Transverse colon (tissue), 4 donors: ENCODE results near the gene SART3. TPM values are rescaled to one million over a fixed set of nuclear protein-coding genes. Genes with fewer than 3 reads are reported as not detected.

Source experiments
- DNase-seq: peaks from one replicate; pipeline ENCODE4 v3.0.0-alpha.2; 2019
- H3K27ac ChIP-seq, 4 donors: fragments of 200-600 bp; sonication (generic); 2 replicates each; pipeline ENCODE4 v1.5.1; 2016 to 2018; ENCODE audit warnings: inconsistent platforms in 4 of 4
- H3K27me3 ChIP-seq: fragments of 200-600 bp; sonication (generic); 2 replicates; pipeline ENCODE4 v1.5.1; 2017; ENCODE audit warnings: inconsistent platforms
- H3K36me3 ChIP-seq, 4 donors: fragments of 200-600 bp; sonication (generic); 2 replicates each; pipeline ENCODE4 v1.5.1; 2017 to 2019; ENCODE audit warnings: inconsistent platforms in 4 of 4
- H3K4me1 ChIP-seq, 4 donors: fragments of 200-600 bp; sonication (generic); 2 replicates each; pipeline ENCODE4 v1.5.1; 2017 to 2020; ENCODE audit warnings: inconsistent platforms in 4 of 4
- H3K4me3 ChIP-seq, 4 donors: fragments of 200-600 bp; sonication (generic); 1 replicate in 1 of 4; 2 replicates in 3 of 4; pipeline versions ENCODE4 v1.5.1 to v1.6.1; 2017 to 2019; ENCODE audit warnings: inconsistent platforms in 4 of 4
- H3K9me3 ChIP-seq, 2 donors: fragments of 200-600 bp; sonication (generic); 2 replicates each; pipeline ENCODE4 v1.5.1; 2017 to 2019; ENCODE audit warnings: inconsistent platforms in 2 of 2
- CTCF ChIP-seq, 5 experiments: fragments of 200-600 bp in 3 of 5; fragments of 450-650 bp in 2 of 5; sonication (generic) in 3 of 5; IDR thresholded peaks; 1 replicate in 2 of 5; 2 replicates in 3 of 5; pipeline ENCODE4 v1.5.1; 2016 to 2017; ENCODE audit warnings: antibody characterized with exemption in 5 of 5, inconsistent platforms in 3 of 5, mild to moderate bottlenecking in 2 of 5, moderate library complexity in 1 of 5
- EP300 ChIP-seq: sonication (generic); formaldehyde crosslinking; IDR thresholded peaks from one replicate; pipeline ENCODE4 v1.6.1; 2017; ENCODE audit warnings: antibody characterized with exemption, low read depth
- POLR2A ChIP-seq: fragments of 450-650 bp; IDR thresholded peaks from one replicate; pipeline ENCODE4 v1.6.1; 2016; ENCODE audit warnings: antibody characterized with exemption, mild to moderate bottlenecking, moderate library complexity
- POLR2AphosphoS5 ChIP-seq, 3 donors: sonication (generic); formaldehyde crosslinking; IDR thresholded peaks; one replicate each; pipeline ENCODE4 v1.6.1; 2016; ENCODE audit warnings: antibody characterized with exemption in 3 of 3
- WGBS, 2 donors: methylation state at CpG; one replicate each; pipeline ENCODE4 v1.1.5; 2018; ENCODE audit warnings: low coverage in 1 of 2; 5-methylcytosine and 5-hydroxymethylcytosine counted together
- in situ Hi-C, 4 donors: fragments of 200-750 bp; cut with MboI; loops; one replicate each; pipeline versions ENCODE4 v1.15.0 to v1.15.1; 2017; ENCODE audit warnings: low sequenced_read_pairs in 3 of 4, low pct_ligation_motif_present in 1 of 4, low pct_unique_long_range_greater_than_20kb in 1 of 4
- intact Hi-C: fragments of 100-400 bp; cut with DNase I; formaldehyde crosslinking; loops from one replicate; pipeline ENCODE4 v1.15.1; 2023; ENCODE audit warnings: low total_unique reads
- total RNA-seq, 4 donors: library from RNA; depleted of rRNA; stranded (reverse); fragments of >200 nt; gene quantifications; one replicate each; pipeline ENCODE4 v1.1.0, GENCODE V29; 2016

The SART3 gene
- total RNA-seq, 4 donors from 2014 or later: 25.3 to 177 (median 77.4) TPM

- Histone ChIP-seq H3K4me3 (no peak overlapping the region), H3K36me3 (no peaks in the 10 kb centered on the region), H3K9me3 (peaks cover 0 to 3% of the 10 kb centered on the region in 2 donors), H3K27ac (no peak overlapping the region), H3K27me3 (peaks cover 3% of the 10 kb centered on the region), H3K4me1 (no peaks in the 10 kb centered on the region)
- intact Hi-C loops (no loop called here), in situ Hi-C loops (no loop called here)
- TF ChIP-seq POLR2A (no peak), POLR2AphosphoS5 (IDR thresholded peaks at IDR 0.05) (no peak), EP300 (no peak), CTCF (IDR thresholded peaks at IDR 0.05) (no peak)
- WGBS, 2 donors: 59 to 60% methylated on average over 1 to 2 of the region's 2 CpGs
- DNase-seq: no peak
These were observed 76.1 kb downstream of the SART3 start for GRCh38 chr12:108484845-108485244.

GRCh38 chr12:108484431-108484830 lies 76.5 kb downstream of the SART3 start:
- no peaks in the 10 kb centered on the region for H3K4me1 ChIP-seq
- peaks cover 3% of the 10 kb centered on the region for H3K27me3 ChIP-seq
- no peak overlapping the region for H3K27ac ChIP-seq
- TF ChIP-seq POLR2AphosphoS5 (IDR thresholded peaks at IDR 0.05) (no peak), POLR2A (no peak), EP300 (no peak), CTCF (IDR thresholded peaks at IDR 0.05) (no peak)
- in situ Hi-C loops (no loop called here), intact Hi-C loops (no loop called here)
- 66 to 100% methylated on average over 1 to 2 of the region's 2 CpGs for WGBS, 2 donors
- H3K36me3 ChIP-seq: no peaks in the 10 kb centered on the region
- peaks cover 0 to 3% of the 10 kb centered on the region in 2 donors for H3K9me3 ChIP-seq
- DNase-seq: no peak
- H3K4me3 ChIP-seq: no peak overlapping the region

GRCh38 chr12:108483213-108484059 lies 77.5 kb downstream of the SART3 start:
- H3K36me3 ChIP-seq: no peaks in the 10 kb centered on the region
- TF ChIP-seq POLR2AphosphoS5 (IDR thresholded peaks at IDR 0.05) (no peak), POLR2A (no peak), CTCF (IDR thresholded peaks at IDR 0.05) (no peak), EP300 (no peak)

GRCh38 chr12:108482717-108483212 lies 78.2 kb downstream of the SART3 start:
- WGBS, 2 donors: 36 to 60% methylated on average over 3 to 11 of the region's 11 CpGs
- TF ChIP-seq POLR2A: no peak
- no peak for TF ChIP-seq CTCF (IDR thresholded peaks at IDR 0.05)
- TF ChIP-seq EP300: no peak
- TF ChIP-seq POLR2AphosphoS5 (IDR thresholded peaks at IDR 0.05): no peak
- H3K27ac ChIP-seq: no peak overlapping the region
- H3K36me3 ChIP-seq: no peaks in the 10 kb centered on the region
- H3K27me3 ChIP-seq: peaks cover 3% of the 10 kb centered on the region
- H3K4me3 ChIP-seq: no peak overlapping the region
- no peaks in the 10 kb centered on the region for H3K4me1 ChIP-seq
- peaks cover 0 to 3% of the 10 kb centered on the region in 2 donors for H3K9me3 ChIP-seq
- intact Hi-C loops: no loop called here
- in situ Hi-C loops: no loop called here
- DNase-seq: no peak

More at GRCh38 chr12:108483213-108484059, 77.5 kb downstream of the SART3 start:
- intact Hi-C loops (no loop called here), in situ Hi-C loops (no loop called here)
- H3K27me3 ChIP-seq: peaks cover 3% of the 10 kb centered on the region
- H3K4me3 ChIP-seq: no peak overlapping the region
- H3K27ac ChIP-seq: no peak overlapping the region
- H3K9me3 ChIP-seq: peaks cover 0 to 3% of the 10 kb centered on the region in 2 donors
- no peaks in the 10 kb centered on the region for H3K4me1 ChIP-seq
- no peak for DNase-seq
- WGBS, 2 donors: 56 to 75% methylated on average over 4 to 6 of the region's 6 CpGs
